ENCODE results near the gene SAGE1. TPM values are rescaled to one million over a fixed set of nuclear protein-coding genes. Genes with fewer than 3 reads are reported as not detected.
"Not testable (repeated sequence)": the region's sequence is repeated elsewhere in the genome, so short reads cannot be mapped to it uniquely, and the experiment has no call there.

The SAGE1 gene
- total and polyA plus RNA-seq, 2 of the 8 experiments (the other 6 are each of a cell fraction or from before 2014, with no cell fraction given): not detected

- TF ChIP-seq, protein P1, sequence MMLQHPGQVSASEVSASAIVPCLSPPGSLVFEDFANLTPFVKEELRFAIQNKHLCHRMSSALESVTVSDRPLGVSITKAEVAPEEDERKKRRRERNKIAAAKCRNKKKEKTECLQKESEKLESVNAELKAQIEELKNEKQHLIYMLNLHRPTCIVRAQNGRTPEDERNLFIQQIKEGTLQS (IDR thresholded peaks at IDR 0.05; ENCODE audit: insufficient read depth, low read depth, low read length): no peak
- no peak for TF ChIP-seq BRCA1 (IDR thresholded peaks at IDR 0.05; ENCODE audit: low read depth, low read length)
- no peak for TF ChIP-seq RAD21 (IDR thresholded peaks at IDR 0.05 in 1 of 2, conservative IDR thresholded peaks at IDR 0.05 in 1 of 2; ENCODE audit: low read depth in 2 of 2, low read length in 2 of 2)
- TF ChIP-seq JUND (IDR thresholded peaks at IDR 0.05; ENCODE audit: low read length): no peak
- no peak for TF ChIP-seq TEAD4 (IDR thresholded peaks at IDR 0.05; ENCODE audit: low read depth, low read length)
- TF ChIP-seq EGR1 (IDR thresholded peaks at IDR 0.05; ENCODE audit: borderline replicate concordance, low read depth, low read length): no peak
- no peak for TF ChIP-seq KDM4A (IDR thresholded peaks at IDR 0.05; ENCODE audit: low read depth, low read length, severe bottlenecking)
Measured at GRCh38 chrX:135893294-135893817, at the start of gene SAGE1, which contains the start of gene CT45A10 (continued).

GRCh38 chrX:135854438-135854837, 39.1 kb upstream of the SAGE1 start, which contains the start of gene CT45A8:
TSS of gene CT45A8 (minus strand) at chrX:135854538. CDS start at chrX:135850783, 3,755 bp downstream.
- H3K18ac ChIP-seq (ENCODE audit: extremely low read depth, low read length); H4K5ac ChIP-seq (ENCODE audit: insufficient read length, low read depth, low read length); H2AFZ ChIP-seq (ENCODE audit: low read length); H3K4ac ChIP-seq (replicated peaks; ENCODE audit: insufficient read length, low read depth, low read length); H2AK5ac ChIP-seq (ENCODE audit: low read depth, low read length); H4K8ac ChIP-seq (ENCODE audit: extremely low read depth, insufficient read depth, low read length); H3K14ac ChIP-seq (ENCODE audit: insufficient read length); POLR2A ChIA-PET (ENCODE audit: partially characterized antibody); H3K36me3 ChIP-seq (ENCODE audit: control insufficient read depth in 2 of 4, insufficient read depth in 4 of 4, low read length in 3 of 4); H3K9ac ChIP-seq (replicated peaks in 1 of 4; ENCODE audit: extremely low read depth in 1 of 4, low read depth in 3 of 4, low read length in 3 of 4); H3K79me2 ChIP-seq (ENCODE audit: control insufficient read depth in 1 of 2, insufficient read depth in 2 of 2, low read length in 2 of 2); DNase-seq (ENCODE audit: low read depth in 1 of 2, low spot score in 2 of 2); H2BK5ac ChIP-seq (ENCODE audit: low read depth, low read length); H3K79me1 ChIP-seq (ENCODE audit: low read depth, low read length); H3K27ac ChIP-seq (ENCODE audit: low read depth, low read length); H2BK120ac ChIP-seq (replicated peaks; ENCODE audit: low read depth, low read length); H2BK12ac ChIP-seq (ENCODE audit: low read depth, low read length); FAIRE-seq; CTCF ChIA-PET (ENCODE audit: partially characterized antibody); H3K4me2 ChIP-seq (ENCODE audit: insufficient read depth in 1 of 2, low read depth in 2 of 2, low read length in 2 of 2); H3K56ac ChIP-seq (replicated peaks; ENCODE audit: insufficient read length, low read depth, low read length); H2BK15ac ChIP-seq (ENCODE audit: low read length); H2BK20ac ChIP-seq (ENCODE audit: low read length); H3K9me3 ChIP-seq (ENCODE audit: insufficient read depth in 2 of 2, low read depth in 1 of 2, low read length in 1 of 2); H3K4me3 ChIP-seq (ENCODE audit: extremely low read depth in 1 of 4, insufficient read depth in 2 of 4, low read depth in 3 of 4, low read length in 4 of 4); H4K91ac ChIP-seq (replicated peaks; ENCODE audit: insufficient read length, low read length); H3K27me3 ChIP-seq (replicated peaks in 1 of 4; ENCODE audit: control insufficient read depth in 3 of 4, extremely low read depth in 1 of 4, insufficient read depth in 3 of 4, low read length in 3 of 4); H3K23me2 ChIP-seq (ENCODE audit: low read depth, low read length); H3K4me1 ChIP-seq (replicated peaks in 1 of 4; ENCODE audit: control insufficient read depth in 3 of 4, insufficient read depth in 4 of 4, low read length in 3 of 4); H4K20me1 ChIP-seq (replicated peaks in 1 of 2; ENCODE audit: control insufficient read depth in 1 of 2, insufficient read depth in 2 of 2, low read length in 2 of 2); H3K23ac ChIP-seq (ENCODE audit: insufficient read length): not testable (repeated sequence)
- no CpG with 5 or more reads among the region's 17 CpGs for WGBS, 2 experiments (ENCODE audit: extremely low coverage in 1 of 2, insufficient coverage in 1 of 2, insufficient read length in 1 of 2, insufficient replicate concordance in 2 of 2, low coverage in 1 of 2, low lambda C conversion rate in 2 of 2, missing lambda C conversion rate in 1 of 2)
